ENCODE measurements around the gene WASHC2C. TPM values are rescaled to one million over a fixed set of nuclear protein-coding genes. Genes with fewer than 3 reads are reported as not detected.
"Not testable (repeated sequence)": the region's sequence is repeated elsewhere in the genome, so short reads cannot be mapped to it uniquely, and the experiment has no call there.

The WASHC2C gene
- total RNA-seq, 1 experiment from 2014 or later = 23.6 TPM

DNA sequence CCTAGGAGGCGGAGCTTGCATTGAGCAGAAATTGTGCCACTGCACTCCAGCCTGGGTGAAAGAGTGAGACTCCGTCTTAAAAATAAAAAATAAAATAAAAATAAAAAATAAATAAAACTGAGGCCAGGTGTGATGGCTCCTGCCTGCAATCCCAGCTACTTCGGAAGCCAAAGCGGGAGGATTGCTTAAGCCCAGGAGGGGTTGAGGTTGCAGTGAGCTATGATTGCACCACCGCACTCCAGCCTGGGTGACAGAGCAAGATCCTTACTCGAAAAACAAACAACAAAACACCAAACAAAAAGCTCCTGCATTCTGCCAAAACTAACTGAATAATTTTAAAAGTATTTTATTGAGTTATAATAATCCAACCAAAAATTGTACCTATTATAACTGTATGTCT is 84.0 kb downstream of the WASHC2C start:
- Histone ChIP-seq H3K36me3 (no peaks in the 10 kb centered on the region), H3K27me3 (no peaks in the 10 kb centered on the region), H3K9me3 (no peaks in the 10 kb centered on the region), H3K4me3 (no peak overlapping the region)
- no peak for DNase-seq

GRCh38 chr10:45812959-45813358 is 85.9 kb downstream of the WASHC2C start:
- not testable (repeated sequence) for H3K27me3 ChIP-seq, H3K4me3 ChIP-seq, H3K9me3 ChIP-seq, H3K36me3 ChIP-seq, DNase-seq

DNA sequence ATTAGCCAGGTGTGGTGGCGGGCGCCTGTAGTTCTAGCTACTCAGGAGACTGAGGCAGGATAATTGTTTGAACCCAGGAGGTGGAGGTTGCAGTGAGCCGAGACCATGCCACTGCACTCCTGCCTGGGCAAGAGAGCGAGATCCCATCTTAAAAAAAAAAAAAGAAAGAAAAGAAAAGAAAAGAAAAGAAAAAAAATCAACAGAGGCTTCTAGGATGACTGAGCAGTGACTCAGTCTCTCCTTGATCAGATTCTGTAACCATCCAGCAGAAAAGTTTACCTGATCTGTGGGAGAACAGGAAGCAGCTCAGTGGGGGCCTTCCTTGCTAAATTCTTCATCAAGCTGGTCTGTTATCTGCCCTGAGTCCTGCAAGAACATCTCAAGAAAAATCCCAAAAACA is 87.1 kb downstream of the WASHC2C start:
- not testable (repeated sequence) for H3K36me3 ChIP-seq, DNase-seq

DNA sequence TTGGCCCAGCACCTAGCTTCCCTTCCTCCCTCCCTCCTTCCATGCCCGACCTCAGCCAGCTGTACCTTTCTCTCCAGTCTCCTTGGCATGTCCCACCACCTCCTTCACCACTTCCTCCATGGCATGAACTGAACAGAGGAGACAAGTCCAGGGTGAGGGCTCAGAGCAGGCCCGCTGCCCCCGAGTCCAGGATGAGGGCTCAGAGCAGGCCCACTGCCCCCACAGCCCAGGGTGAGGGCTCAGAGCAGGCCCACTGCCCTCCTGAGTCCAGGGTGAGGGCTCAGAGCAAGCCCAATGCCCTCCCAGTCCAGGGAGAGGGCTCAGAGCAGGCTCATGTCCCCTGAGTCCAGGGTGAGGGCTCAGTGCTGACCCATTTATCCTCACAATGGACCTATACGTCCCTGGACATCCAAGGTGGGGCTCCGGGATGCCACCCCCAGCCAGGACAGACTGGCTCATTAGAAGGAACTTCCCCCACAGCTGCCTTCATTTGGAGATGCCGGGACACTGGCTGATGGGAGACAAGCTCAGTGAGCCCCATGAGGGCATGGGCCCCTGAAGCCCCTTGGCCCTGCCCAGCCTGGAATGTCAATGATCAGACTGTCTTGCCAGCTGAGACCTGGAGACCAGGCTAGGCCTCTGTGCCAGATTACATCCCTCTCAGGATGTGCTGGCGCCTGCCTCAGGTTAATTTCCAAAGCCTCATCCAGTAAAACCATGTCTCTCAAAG is 90.2 kb downstream of the WASHC2C start:
- H3K27me3 ChIP-seq = no peaks in the 10 kb centered on the region
- no peaks in the 10 kb centered on the region for H3K36me3 ChIP-seq
- H3K9me3 ChIP-seq = no peaks in the 10 kb centered on the region
- no peak overlapping the region for H3K4me3 ChIP-seq
- DNase-seq = no peak

More for the DNA sequence above, 87.1 kb downstream of the WASHC2C start:
- not testable (repeated sequence) for H3K27me3 ChIP-seq, H3K4me3 ChIP-seq, H3K9me3 ChIP-seq

DNA sequence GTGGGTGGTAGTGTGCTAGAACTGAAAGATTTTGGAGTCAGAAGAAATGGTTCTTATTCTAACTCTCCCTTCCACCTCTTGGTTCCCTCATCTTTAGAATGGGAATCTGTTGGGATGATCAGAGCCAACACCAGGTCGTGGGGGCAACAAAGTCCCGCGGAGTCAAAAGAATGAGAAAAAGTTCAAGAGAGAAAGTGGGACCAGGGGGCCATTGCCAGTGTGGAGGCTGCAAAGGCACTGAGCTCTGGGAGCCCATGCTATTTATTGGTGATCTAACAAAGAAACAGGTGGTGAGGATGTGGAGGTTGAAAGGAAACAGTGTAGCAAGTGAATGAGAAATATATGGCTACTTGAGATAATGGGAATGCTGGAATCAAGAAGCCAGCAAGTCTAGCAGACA is 90.8 kb downstream of the WASHC2C start:
- DNase-seq = no peak
- no peaks in the 10 kb centered on the region for H3K36me3 ChIP-seq
- H3K4me3 ChIP-seq = no peak overlapping the region
- H3K27me3 ChIP-seq = no peaks in the 10 kb centered on the region
- no peaks in the 10 kb centered on the region for H3K9me3 ChIP-seq

DNA sequence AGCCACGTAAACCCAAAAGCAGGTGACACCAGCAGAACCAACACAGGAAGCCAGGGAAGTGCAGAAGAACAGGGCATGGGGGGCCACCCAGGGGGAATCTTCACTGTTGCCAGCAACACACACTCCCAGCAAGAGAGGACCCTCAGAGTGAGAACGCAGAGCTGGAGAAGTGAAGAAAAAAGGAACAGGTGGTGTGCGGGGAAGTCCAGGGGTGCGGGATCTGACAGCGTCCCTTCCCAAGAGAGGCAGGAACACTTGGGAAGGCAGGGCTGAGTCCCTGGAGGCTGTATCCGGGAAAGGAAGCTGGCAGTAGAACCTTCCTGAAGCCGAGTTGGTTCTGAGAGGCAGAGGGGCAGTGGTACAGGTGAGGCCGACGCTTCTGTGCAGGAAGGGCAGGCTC is 92.5 kb downstream of the WASHC2C start:
- no peak overlapping the region for H3K4me3 ChIP-seq
- H3K9me3 ChIP-seq = no peaks in the 10 kb centered on the region
- no peaks in the 10 kb centered on the region for H3K36me3 ChIP-seq
- no peaks in the 10 kb centered on the region for H3K27me3 ChIP-seq
- DNase-seq = no peak

DNA sequence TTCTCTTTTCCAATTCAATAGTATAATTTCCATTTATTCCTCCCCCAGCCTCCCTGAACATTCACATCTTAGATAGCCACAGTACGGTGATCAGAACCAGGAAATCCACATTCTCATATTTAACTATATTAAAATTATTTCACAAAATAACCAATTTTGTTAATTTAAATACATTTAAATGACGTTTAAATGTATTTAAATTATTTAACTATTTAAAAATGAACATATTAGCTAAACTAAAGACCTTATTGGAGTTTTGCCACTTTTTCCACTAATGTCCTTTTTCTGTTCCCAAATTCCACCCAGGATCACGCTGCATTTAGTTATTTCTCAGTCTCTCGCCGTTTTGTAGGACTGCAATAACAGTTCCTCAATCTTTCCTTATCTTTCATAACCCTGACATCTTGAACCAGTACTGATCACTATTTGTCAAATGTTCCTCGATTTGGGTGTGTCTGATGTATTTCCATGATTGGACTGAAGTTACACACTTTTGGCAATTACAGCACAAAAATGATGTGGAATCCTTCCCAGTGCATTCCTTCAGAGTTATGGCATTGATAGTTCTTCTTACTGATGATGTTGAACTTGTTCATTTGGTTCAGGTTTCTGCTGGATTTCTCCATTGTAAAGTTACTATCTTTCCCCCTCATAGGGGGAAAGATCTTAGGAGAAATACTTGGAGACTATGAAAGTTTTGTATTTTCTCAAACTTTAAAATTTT is 93.2 kb downstream of the WASHC2C start:
- not testable (repeated sequence) for H3K4me3 ChIP-seq, H3K27me3 ChIP-seq, DNase-seq, H3K9me3 ChIP-seq, H3K36me3 ChIP-seq

- not testable (repeated sequence) for H3K4me3 ChIP-seq, H3K36me3 ChIP-seq, DNase-seq, H3K9me3 ChIP-seq, H3K27me3 ChIP-seq
Observed at GRCh38 chr10:45822918-45823317, 95.9 kb downstream of the WASHC2C start.

Other genes with a start within 250 kb of the WASHC2C start
- gene ZFAND4, start 54.5 kb upstream of the WASHC2C start, total RNA-seq (2014; rRNA removed; shearing (Covaris generic); ENCODE audit: low replicate concordance) = 3.1 and 13.7 TPM in 2 replicates
- 0.76 and 2.2 TPM in 2 replicates for gene AGAP4, start 120.2 kb downstream of the WASHC2C start, total RNA-seq (2014; rRNA removed; shearing (Covaris generic); ENCODE audit: low replicate concordance)
- gene TIMM23, start 245.2 kb downstream of the WASHC2C start, total RNA-seq (2014; rRNA removed; shearing (Covaris generic); ENCODE audit: low replicate concordance) = 145 and 178 TPM in 2 replicates

All from MG63 (cell line).